Kidney glomerular epithelial cell (primary cell): ENCODE measurements around the gene AP5B1.

Experiments
- DNase-seq: peaks from one replicate; lab custom pipeline; 2025; lab: John Stamatoyannopoulos, UW

The AP5B1 gene

GRCh38 chr11:65801153-65801987 is 20.6 kb upstream of the AP5B1 start:
- DNase-seq, result no peak

DNA sequence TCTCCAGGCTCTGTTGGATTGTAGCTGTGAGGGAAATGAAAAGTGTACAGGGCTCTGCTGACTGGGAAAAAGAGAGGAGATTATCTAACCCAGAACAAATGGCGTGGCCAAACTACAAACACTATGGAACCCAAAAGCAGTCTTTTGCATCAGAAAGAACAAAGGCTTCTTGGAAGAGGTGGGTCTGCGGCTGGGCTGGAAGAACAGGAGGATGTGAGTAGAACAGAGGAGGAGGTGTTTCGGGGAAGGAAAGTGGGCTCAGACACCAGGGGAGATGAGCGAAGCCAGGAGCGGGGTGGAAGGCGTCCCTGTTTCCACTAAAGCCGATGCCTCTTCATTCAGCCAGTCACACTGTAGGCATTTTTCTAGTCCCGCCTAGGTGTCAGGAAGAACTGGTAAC is 18.1 kb upstream of the AP5B1 start:
- no peak for DNase-seq

DNA sequence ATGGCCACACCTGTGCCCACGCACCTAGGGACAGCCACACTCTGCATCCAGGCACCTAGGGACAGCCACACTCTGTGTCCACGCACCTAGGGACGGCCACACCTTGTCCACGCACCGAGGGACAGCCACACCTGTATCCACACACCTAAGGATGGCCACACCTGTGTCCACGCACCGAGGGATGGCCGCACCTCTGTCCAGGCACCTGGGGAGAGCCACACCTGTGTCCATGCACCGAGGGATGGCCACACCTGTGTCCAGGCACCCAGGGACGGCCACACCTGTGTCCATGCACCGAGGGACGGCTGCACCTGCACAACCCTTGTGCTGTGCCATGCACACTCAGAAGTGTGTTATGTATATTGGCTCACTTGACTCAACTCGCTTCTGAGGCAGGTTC is 16.9 kb upstream of the AP5B1 start:
- no peak for DNase-seq

GRCh38 chr11:65796726-65797601 is 16.2 kb upstream of the AP5B1 start:
- DNase-seq, result no peak

- DNase-seq, result no peak
Observed at GRCh38 chr11:65794570-65795510, 14.1 kb upstream of the AP5B1 start.

GRCh38 chr11:65793625-65794400 is 13.0 kb upstream of the AP5B1 start:
- no peak for DNase-seq

GRCh38 chr11:65793144-65793581 is 12.4 kb upstream of the AP5B1 start:
- DNase-seq, result no peak

GRCh38 chr11:65792456-65792855 is 11.7 kb upstream of the AP5B1 start:
- no peak for DNase-seq

- DNase-seq, result no peak
Observed at GRCh38 chr11:65791719-65792213, 11.0 kb upstream of the AP5B1 start.

DNA sequence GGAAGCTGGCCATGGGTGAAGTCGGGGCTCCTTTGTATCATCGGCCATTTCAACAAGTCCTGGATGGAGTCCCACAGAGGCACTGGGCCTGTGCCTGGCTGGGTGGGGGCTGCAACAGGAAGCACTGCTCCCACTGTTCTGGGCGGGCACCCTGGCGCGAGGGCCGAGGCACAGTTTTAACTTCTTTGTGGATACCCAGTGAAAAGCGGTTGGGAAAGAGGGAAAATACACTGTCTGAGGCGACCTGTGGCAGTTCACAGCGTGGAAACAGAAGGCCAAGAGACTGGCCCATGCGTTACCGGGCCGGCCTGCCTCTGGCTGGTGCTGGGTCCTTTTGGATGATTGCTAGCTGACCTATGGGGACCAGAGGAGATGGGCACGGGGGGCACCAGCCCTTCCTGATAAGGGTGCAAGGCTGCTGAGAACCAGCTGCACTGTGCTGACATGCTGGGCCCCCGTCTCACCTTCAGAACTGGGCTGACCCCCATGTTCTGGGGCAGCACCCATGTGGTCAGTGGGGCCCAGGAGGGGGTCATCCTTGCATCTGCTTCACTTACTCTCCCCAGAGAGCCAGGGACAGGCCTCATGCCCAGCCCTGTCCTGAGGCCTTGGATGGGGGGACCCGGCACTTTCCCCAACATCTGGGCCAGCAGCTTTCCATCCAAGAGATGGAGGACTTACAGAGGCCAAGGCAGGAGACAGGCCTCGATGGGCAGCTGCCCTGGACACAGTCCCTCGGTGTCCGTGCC is 10.3 kb upstream of the AP5B1 start:
- no peak for DNase-seq

DNA sequence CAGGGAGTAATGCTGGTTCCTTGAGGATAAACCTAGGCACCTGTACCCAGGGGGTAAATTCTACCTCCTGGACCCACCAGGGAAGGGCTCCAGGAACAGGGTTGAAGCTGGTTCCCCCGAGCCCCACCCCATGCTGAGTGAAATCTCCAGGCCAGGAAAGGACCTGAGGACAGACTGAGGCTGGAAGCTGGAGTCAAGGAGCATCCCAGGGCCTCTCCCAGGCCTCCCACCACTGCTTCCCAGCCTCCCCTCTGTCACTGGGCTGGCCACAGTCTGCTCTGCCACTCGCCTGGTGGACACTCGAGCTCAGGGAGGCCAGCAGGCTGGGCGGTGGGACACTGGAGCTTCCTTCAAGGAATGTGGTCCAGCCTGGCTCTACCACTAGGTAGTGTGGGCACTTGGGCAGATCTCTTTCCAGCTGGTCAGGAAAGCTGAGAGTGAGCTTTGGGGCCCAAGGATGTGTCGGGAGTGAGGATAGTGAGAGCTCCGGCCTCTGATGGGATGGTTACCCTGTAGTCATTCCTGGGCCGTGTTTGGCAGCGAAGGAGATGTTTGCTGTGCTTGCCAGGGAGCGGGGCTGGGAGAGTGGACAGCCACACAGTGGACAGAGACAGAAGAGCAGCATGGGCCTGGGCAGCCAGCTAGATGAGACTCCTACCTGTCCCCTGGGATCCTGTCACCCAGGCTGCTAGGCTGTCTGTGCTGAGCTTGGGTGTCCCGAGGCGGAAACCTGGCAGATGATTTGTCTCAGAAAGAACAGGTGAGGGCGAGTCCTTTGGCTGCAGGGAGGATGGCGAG is 9.5 kb upstream of the AP5B1 start:
- DNase-seq, result no peak

DNA sequence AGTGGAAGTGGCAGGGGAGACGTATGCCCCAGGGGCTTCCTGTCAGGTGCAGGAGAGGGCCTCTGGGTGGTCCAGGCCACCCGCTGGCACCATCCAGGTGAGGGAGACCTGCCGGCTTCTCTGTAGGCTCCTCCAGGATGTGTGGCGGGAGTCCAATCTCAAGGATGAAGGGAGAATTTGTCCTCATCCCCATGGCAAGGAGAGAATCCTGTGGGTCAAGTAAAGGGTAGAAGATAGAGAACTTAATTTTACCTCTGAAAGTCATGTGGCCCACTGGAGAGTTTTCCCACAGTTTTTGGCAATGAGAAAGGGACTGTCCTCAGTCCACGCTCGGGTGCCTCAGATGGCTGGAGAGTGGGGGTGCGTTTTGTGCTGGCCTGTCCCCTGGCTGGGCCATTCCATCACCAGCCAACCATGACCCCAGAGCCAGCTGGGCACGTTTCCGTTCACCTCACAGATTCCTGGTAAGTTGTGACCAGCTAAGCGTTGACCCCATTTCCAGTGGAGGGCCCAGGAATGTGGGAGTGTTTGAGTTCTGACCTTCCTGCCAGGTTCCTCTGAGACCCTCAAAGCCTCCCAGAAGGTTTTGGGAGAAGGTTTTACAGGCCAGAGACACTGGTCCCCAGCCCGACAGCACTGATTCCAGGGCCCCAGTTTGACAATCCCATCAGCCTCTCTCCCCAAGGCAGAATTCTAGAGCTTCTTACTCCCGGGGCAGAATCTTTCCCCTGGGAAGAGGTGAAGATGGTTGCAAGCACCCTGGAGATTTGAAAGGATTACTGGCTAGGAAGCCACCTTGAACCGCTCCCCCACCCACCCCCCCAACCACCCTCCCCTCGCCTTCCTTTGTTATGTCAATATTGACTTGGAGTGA is 8.7 kb upstream of the AP5B1 start:
- no peak for DNase-seq

DNA sequence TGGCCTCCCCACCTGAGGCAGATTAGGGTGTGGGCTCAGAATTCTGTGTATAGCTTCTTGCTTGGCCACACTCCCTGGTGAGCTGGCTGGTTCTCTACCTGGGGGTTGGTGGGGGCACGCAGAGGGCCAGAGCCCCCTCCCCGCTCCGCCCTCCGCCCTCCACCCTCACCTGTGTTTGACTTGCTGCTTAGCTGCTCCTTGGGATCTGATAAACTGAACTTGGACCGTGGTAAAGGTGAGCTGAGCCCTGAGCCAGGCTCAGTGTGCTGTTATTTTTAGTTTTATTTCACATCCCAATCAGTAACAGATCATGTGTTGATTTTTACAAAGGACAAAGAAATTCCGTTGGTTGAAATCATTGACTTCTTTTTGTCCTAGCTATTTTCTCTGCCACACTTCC is 8.0 kb upstream of the AP5B1 start:
- DNase-seq, result no peak

- no peak for DNase-seq
Observed at GRCh38 chr11:65787649-65788622, 7.2 kb upstream of the AP5B1 start.

GRCh38 chr11:65786786-65787636 is 6.2 kb upstream of the AP5B1 start, which contains the start of gene OVOL1:
TSS of gene OVOL1 (plus strand) at chr11:65787063. CDS start at chr11:65787374, 311 bp downstream.
- DNase-seq, result no peak
